WTC11 (cell line): ENCODE measurements around the gene TMED10.

Source experiments
- FOXJ3 ChIP-seq: sonication (generic); formaldehyde crosslinking; IDR thresholded peaks from 2 replicates; pipeline ENCODE4 v1.9.0; 2021; ENCODE audit warnings: missing genetic modification reagents, mild to moderate bottlenecking, borderline replicate concordance
- KAT7 ChIP-seq: sonication (generic); formaldehyde crosslinking; IDR thresholded peaks from 2 replicates; pipeline ENCODE4 v1.8.1; 2023; ENCODE audit warnings: missing genetic modification reagents, mild to moderate bottlenecking, borderline replicate concordance
- NFYB ChIP-seq: sonication (generic); formaldehyde crosslinking; conservative IDR thresholded peaks from 2 replicates; pipeline ENCODE4 v1.8.0; 2022; ENCODE audit warnings: low read depth, missing genetic modification reagents
- NR1H2 ChIP-seq: sonication (generic); formaldehyde crosslinking; IDR thresholded peaks from 2 replicates; pipeline ENCODE4 v1.9.0; 2021; ENCODE audit warnings: mild to moderate bottlenecking, moderate library complexity, missing genetic modification reagents
- SP1 ChIP-seq: sonication (generic); formaldehyde crosslinking; conservative IDR thresholded peaks from 2 replicates; pipeline ENCODE4 v1.8.1; 2022; ENCODE audit warnings: missing genetic modification reagents
- ZNF396 ChIP-seq: fragments of 250-450 bp; sonication (Bioruptor Pico); IDR thresholded peaks from 2 replicates; pipeline ENCODE4 v1.8.0; 2021; ENCODE audit warnings: mild to moderate bottlenecking, moderate library complexity, borderline replicate concordance
- ZNF532 ChIP-seq: fragments of 250-450 bp; sonication (Bioruptor Pico); IDR thresholded peaks from 2 replicates; pipeline ENCODE4 v1.9.0; 2021; ENCODE audit warnings: mild to moderate bottlenecking, borderline replicate concordance

DNA sequence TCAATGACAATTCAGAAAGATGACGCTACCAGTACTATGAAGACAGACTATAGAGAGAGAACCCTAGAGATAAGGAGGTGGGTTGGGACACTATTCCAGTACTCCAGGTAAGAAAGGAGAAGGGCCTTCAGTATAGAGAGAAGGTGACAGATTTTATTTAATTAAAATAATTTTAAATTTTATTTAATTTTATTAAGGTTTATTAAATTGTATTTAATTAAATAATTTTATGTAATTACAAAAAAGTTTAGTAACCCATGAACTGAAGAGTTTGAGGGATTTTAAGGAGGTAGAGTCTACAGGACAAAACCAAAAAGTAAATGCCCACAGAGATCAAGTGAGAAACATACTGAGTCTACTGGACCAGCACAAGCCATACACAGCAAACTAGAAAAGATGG, 20.3 kb downstream of the TMED10 start:
- TF ChIP-seq NR1H2 (CRISPR knock-in tag), result no peak
- TF ChIP-seq NFYB (CRISPR knock-in tag), result no peak
- TF ChIP-seq SP1 (CRISPR knock-in tag), result no peak
- TF ChIP-seq FOXJ3 (CRISPR knock-in tag), result no peak
- no peak for TF ChIP-seq ZNF396 (CRISPR knock-in tag)
- TF ChIP-seq ZNF532, result no peak
- TF ChIP-seq KAT7 (CRISPR knock-in tag), result no peak
